HEK293 (cell line): Measurements from ENCODE around the gene NUP153.

Experiments used
- AEBP2 ChIP-seq: fragments of 450-650 bp; formaldehyde crosslinking; IDR thresholded peaks from 2 replicates; pipeline ENCODE4 v1.5.1; 2016; ENCODE audit warnings: missing biosample characterization, missing genetic modification characterization, borderline replicate concordance
- ATF2 ChIP-seq: fragments of 450-650 bp; formaldehyde crosslinking; IDR thresholded peaks from 2 replicates; pipeline ENCODE4 v1.5.1; 2016; ENCODE audit warnings: missing biosample characterization, missing genetic modification characterization, low read depth
- BCL11B ChIP-seq: fragments of 450-650 bp; formaldehyde crosslinking; IDR thresholded peaks from 2 replicates; pipeline ENCODE4 v1.5.1; 2016; ENCODE audit warnings: low read depth, missing biosample characterization, missing genetic modification characterization
- BCL6B ChIP-seq: fragments of 450-650 bp; formaldehyde crosslinking; IDR thresholded peaks from 2 replicates; pipeline ENCODE4 v1.5.1; 2017; ENCODE audit warnings: missing biosample characterization, missing genetic modification characterization
- GLIS2 ChIP-seq: fragments of 450-650 bp; formaldehyde crosslinking; IDR thresholded peaks from 2 replicates; pipeline ENCODE4 v1.5.1; 2016; ENCODE audit warnings: missing biosample characterization, missing genetic modification characterization
- KLF16 ChIP-seq: fragments of 450-650 bp; formaldehyde crosslinking; IDR thresholded peaks from 2 replicates; pipeline ENCODE4 v1.5.1; 2017; ENCODE audit warnings: missing biosample characterization, missing genetic modification characterization
- YY1 ChIP-seq: fragments of 450-650 bp; formaldehyde crosslinking; IDR thresholded peaks from 2 replicates; pipeline ENCODE4 v1.5.1; 2018; ENCODE audit warnings: missing biosample characterization, missing genetic modification characterization
- ZFP3 ChIP-seq: fragments of 450-650 bp; formaldehyde crosslinking; IDR thresholded peaks from 2 replicates; pipeline ENCODE4 v1.5.1; 2016; ENCODE audit warnings: low read depth, missing biosample characterization, missing genetic modification characterization
- ZNF138 ChIP-seq: fragments of 450-650 bp; formaldehyde crosslinking; IDR thresholded peaks from 2 replicates; pipeline ENCODE4 v1.5.1; 2016; ENCODE audit warnings: missing biosample characterization, missing genetic modification characterization, borderline replicate concordance
- ZNF148 ChIP-seq: fragments of 450-650 bp; formaldehyde crosslinking; IDR thresholded peaks from 2 replicates; pipeline ENCODE4 v1.5.0; 2017; ENCODE audit warnings: missing biosample characterization, missing genetic modification characterization, borderline replicate concordance
- ZNF169 ChIP-seq: fragments of 450-650 bp; formaldehyde crosslinking; IDR thresholded peaks from 2 replicates; pipeline ENCODE4 v1.5.1; 2016; ENCODE audit warnings: missing biosample characterization, missing genetic modification characterization
- ZNF184 ChIP-seq: fragments of 450-650 bp; IDR thresholded peaks from 2 replicates; pipeline ENCODE4 v1.5.1; 2018; ENCODE audit warnings: missing biosample characterization, mild to moderate bottlenecking, missing genetic modification characterization
- ZNF350 ChIP-seq: fragments of 450-650 bp; formaldehyde crosslinking; IDR thresholded peaks from 2 replicates; pipeline ENCODE4 v1.5.0; 2017; ENCODE audit warnings: missing biosample characterization, mild to moderate bottlenecking, missing genetic modification characterization
- ZNF404 ChIP-seq: fragments of 450-650 bp; formaldehyde crosslinking; IDR thresholded peaks from 2 replicates; pipeline ENCODE4 v1.5.1; 2017; ENCODE audit warnings: missing biosample characterization, missing genetic modification characterization
- ZNF513 ChIP-seq: fragments of 450-650 bp; IDR thresholded peaks from 2 replicates; pipeline ENCODE4 v1.5.1; 2018; ENCODE audit warnings: missing biosample characterization, missing genetic modification characterization
- ZNF561 ChIP-seq: fragments of 450-650 bp; IDR thresholded peaks from 2 replicates; pipeline ENCODE4 v1.5.1; 2018; ENCODE audit warnings: missing biosample characterization, missing genetic modification characterization, borderline replicate concordance
- ZNF571 ChIP-seq: fragments of 450-650 bp; formaldehyde crosslinking; IDR thresholded peaks from 2 replicates; pipeline ENCODE4 v1.5.0; 2017; ENCODE audit warnings: missing biosample characterization, missing genetic modification characterization
- ZNF580 ChIP-seq: fragments of 450-650 bp; formaldehyde crosslinking; IDR thresholded peaks from 2 replicates; pipeline ENCODE4 v1.5.1; 2016; ENCODE audit warnings: missing biosample characterization, missing genetic modification characterization
- ZNF610 ChIP-seq: fragments of 450-650 bp; formaldehyde crosslinking; IDR thresholded peaks from 2 replicates; pipeline ENCODE4 v1.5.1; 2016; ENCODE audit warnings: missing biosample characterization, missing genetic modification characterization, borderline replicate concordance
- ZNF621 ChIP-seq: fragments of 450-650 bp; formaldehyde crosslinking; IDR thresholded peaks from 2 replicates; pipeline ENCODE4 v1.5.1; 2017; ENCODE audit warnings: missing biosample characterization, missing genetic modification characterization
- ZNF639 ChIP-seq: fragments of 450-650 bp; formaldehyde crosslinking; IDR thresholded peaks from 2 replicates; pipeline ENCODE4 v1.5.1; 2016; ENCODE audit warnings: missing biosample characterization, missing genetic modification characterization
- ZNF658 ChIP-seq: fragments of 450-650 bp; formaldehyde crosslinking; IDR thresholded peaks from 2 replicates; pipeline ENCODE4; 2016; ENCODE audit warnings: missing biosample characterization, missing genetic modification characterization
- ZNF664 ChIP-seq: fragments of 450-650 bp; formaldehyde crosslinking; IDR thresholded peaks from 2 replicates; pipeline ENCODE4 v1.5.1; 2016; ENCODE audit warnings: missing biosample characterization, missing genetic modification characterization
- ZNF707 ChIP-seq: fragments of 450-650 bp; formaldehyde crosslinking; IDR thresholded peaks from 2 replicates; pipeline ENCODE4 v1.5.1; 2016; ENCODE audit warnings: missing biosample characterization, missing genetic modification characterization
- ZNF776 ChIP-seq: fragments of 450-650 bp; formaldehyde crosslinking; IDR thresholded peaks from 2 replicates; pipeline ENCODE4 v1.5.0; 2017; ENCODE audit warnings: missing biosample characterization, missing genetic modification characterization, borderline replicate concordance
- ZNF791 ChIP-seq: fragments of 450-650 bp; formaldehyde crosslinking; IDR thresholded peaks from 2 replicates; pipeline ENCODE4 v1.5.1; 2016; ENCODE audit warnings: missing biosample characterization, missing genetic modification characterization
- ZNF843 ChIP-seq: fragments of 450-650 bp; formaldehyde crosslinking; IDR thresholded peaks from 2 replicates; pipeline ENCODE4 v1.5.1; 2016; ENCODE audit warnings: missing biosample characterization, missing genetic modification characterization
- ZSCAN4 ChIP-seq: fragments of 450-650 bp; formaldehyde crosslinking; IDR thresholded peaks from 2 replicates; pipeline ENCODE4 v1.5.1; 2017; ENCODE audit warnings: missing biosample characterization, missing genetic modification characterization

NUP153 gene

GRCh38 chr6:17705778-17706579, 746 bp downstream of the NUP153 start (continued):
- TF ChIP-seq BCL6B (tag by site-specific recombination) (no peak), ZNF138 (tag by site-specific recombination) (0 out of 2 replicates have a peak, but pooled peaks have one; percentile 6), ZNF561 (peak; percentile 79; the same call in 1 of the 2 replicates), ZNF776 (tag by site-specific recombination) (no peak), ZNF148 (tag by site-specific recombination) (no peak; the same call in 1 of the 2 replicates), ATF2 (tag by site-specific recombination) (no peak), AEBP2 (no peak), ZFP3 (tag by site-specific recombination) (no peak), ZNF404 (tag by site-specific recombination) (no peak), KLF16 (peak; percentile 88), ZNF513 (tag by site-specific recombination) (peak; percentile 11; the same call in 1 of the 2 replicates), ZNF791 (tag by site-specific recombination) (no peak), ZNF184 (tag by site-specific recombination) (0 out of 2 replicates have a peak, but pooled peaks have one; percentile 15), BCL11B (tag by site-specific recombination) (peak; percentile 55; the same call in 1 of the 2 replicates), ZNF843 (no peak), ZNF707 (no peak), ZNF350 (tag by site-specific recombination) (no peak), ZNF571 (tag by site-specific recombination) (no peak), ZNF658 (tag by site-specific recombination) (no peak), ZNF621 (tag by site-specific recombination) (no peak), ZSCAN4 (0 out of 2 replicates have a peak, but pooled peaks have one; percentile 33), ZNF610 (tag by site-specific recombination) (no peak), YY1 (tag by site-specific recombination) (peak; percentile 69; the same call in 1 of the 2 replicates), ZNF580 (tag by site-specific recombination) (0 out of 2 replicates have a peak, but pooled peaks have one; percentile 12), ZNF639 (tag by site-specific recombination) (0 out of 2 replicates have a peak, but pooled peaks have one; percentile 52), ZNF664 (tag by site-specific recombination) (0 out of 2 replicates have a peak, but pooled peaks have one; percentile 19), ZNF169 (tag by site-specific recombination) (no peak), GLIS2 (tag by site-specific recombination) (peak; percentile 100)
